Fibroblast of lung (primary cell): ENCODE measurements around the gene GNG5. TPM values are rescaled to one million over a fixed set of nuclear protein-coding genes. Genes with fewer than 3 reads are reported as not detected.

Experiments used
- DNase-seq, 2 donors: peaks; one replicate each; pipeline versions ENCODE4 v3.0.0 to v3.0.0-alpha.2; 2010; ENCODE audit warnings: low read depth in 2 of 2
- H2AFZ ChIP-seq: 2 replicates; pipeline ENCODE4 v1.5.1; 2012; ENCODE audit warnings: low read length, control low read depth, inconsistent platforms
- H3K27ac ChIP-seq: 2 replicates; pipeline ENCODE4 v1.5.1; 2011; ENCODE audit warnings: low read length, control low read depth; ENCODE audit not compliant: insufficient read depth
- H3K27me3 ChIP-seq: 2 replicates; pipeline ENCODE4 v1.5.1; 2011; ENCODE audit warnings: mild to moderate bottlenecking, low read length; ENCODE audit not compliant: control insufficient read depth, insufficient read depth
- H3K36me3 ChIP-seq: 2 replicates; pipeline ENCODE4 v1.5.1; 2011; ENCODE audit warnings: low read length; ENCODE audit not compliant: control insufficient read depth, insufficient read depth
- H3K4me1 ChIP-seq: 2 replicates; pipeline ENCODE4 v1.5.1; 2011; ENCODE audit warnings: low read length; ENCODE audit not compliant: control insufficient read depth, insufficient read depth; ENCODE audit errors: extremely low read depth
- H3K4me2 ChIP-seq: 2 replicates; pipeline ENCODE4 v1.5.1; 2011; ENCODE audit warnings: low read length, control low read depth; ENCODE audit not compliant: insufficient read depth; ENCODE audit errors: extremely low read depth
- H3K4me3 ChIP-seq, 4 experiments: fragments of 200-600 bp in 1 of 4; sonication (generic) in 1 of 4; replicated peaks in 1 of 4; 2 replicates each; pipeline ENCODE4 v1.5.1; 2011 to 2016; ENCODE audit warnings: low read length in 4 of 4, low read depth in 3 of 4, mild to moderate bottlenecking in 3 of 4, control low read depth in 2 of 4, inconsistent platforms in 1 of 4, mixed read lengths in 1 of 4; ENCODE audit not compliant: insufficient read depth in 1 of 4; ENCODE audit errors: control extremely low read depth in 1 of 4
- H3K79me2 ChIP-seq: 2 replicates; pipeline ENCODE4 v1.5.1; 2012; ENCODE audit warnings: mild to moderate bottlenecking, low read length, inconsistent platforms; ENCODE audit not compliant: control insufficient read depth, insufficient read depth
- H3K9ac ChIP-seq: 2 replicates; pipeline ENCODE4 v1.5.1; 2011; ENCODE audit warnings: mild to moderate bottlenecking, low read length, control low read depth; ENCODE audit not compliant: insufficient read depth
- H3K9me3 ChIP-seq: 2 replicates; pipeline ENCODE4 v1.5.1; 2012; ENCODE audit warnings: low read depth, low read length; ENCODE audit not compliant: control insufficient read depth, insufficient read depth
- H4K20me1 ChIP-seq: 2 replicates; pipeline ENCODE4 v1.5.1; 2011; ENCODE audit warnings: low read length; ENCODE audit not compliant: control insufficient read depth, insufficient read depth; ENCODE audit errors: extremely low read depth
- CTCF ChIP-seq, 2 donors: IDR thresholded peaks in 1 of 2; conservative IDR thresholded peaks in 1 of 2; 1 replicate in 1 of 2; 2 replicates in 1 of 2; pipeline ENCODE4 v1.5.1; 2011 to 2012; ENCODE audit warnings: low read length in 2 of 2, control low read depth in 1 of 2, inconsistent platforms in 1 of 2, low read depth in 1 of 2, mild to moderate bottlenecking in 1 of 2
- EZH2 ChIP-seq: IDR thresholded peaks from 2 replicates; pipeline ENCODE4 v1.5.1; 2012; ENCODE audit warnings: low read length, control low read depth, mild to moderate bottlenecking; ENCODE audit errors: missing control alignments
- polyA plus RNA-seq, 2 donors: library from polyadenylated mRNA; depleted of rRNA in 1 of 2; stranded (reverse) in 1 of 2; unstranded in 1 of 2; fragments of >200 nt; gene quantifications; 2 replicates each; pipeline ENCODE4 v1.2.1, GENCODE V29; 2011 to 2012; ENCODE audit warnings: missing spikeins in 1 of 2
- total RNA-seq: library from RNA; depleted of rRNA; stranded (reverse); fragments of >200 nt; gene quantifications from 2 replicates; pipeline ENCODE4 v1.2.1, GENCODE V29; 2014

GNG5 gene
- total and polyA plus RNA-seq, 2 donors (not counting 1 experiment from before 2014, with no cell fraction given): 13.7 to 59.4 TPM

DNA sequence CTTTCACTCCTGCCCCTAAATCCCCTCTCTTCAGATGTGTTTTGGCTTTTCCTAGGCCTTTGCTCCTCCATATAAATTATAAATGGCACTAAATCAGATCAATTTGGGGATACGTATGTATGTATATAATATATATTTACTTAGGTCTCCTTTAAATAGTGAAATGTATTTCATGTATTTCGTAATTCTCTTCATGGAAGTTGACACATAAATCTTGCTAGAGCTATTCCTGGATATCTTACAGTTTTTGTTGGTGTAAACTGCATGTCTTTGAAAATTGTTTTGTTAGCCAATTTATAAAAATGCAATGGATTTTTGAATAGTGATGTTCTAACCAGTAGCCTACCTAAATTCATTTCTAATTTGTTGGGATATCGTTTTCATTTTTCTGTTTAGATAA, 18.3 kb downstream of the GNG5 start:
- Histone ChIP-seq H3K9me3 (no peaks in the 10 kb centered on the region), H3K27me3 (no peaks in the 10 kb centered on the region), H3K9ac (no peak overlapping the region), H3K4me3 (no peak overlapping the region), H3K79me2 (peaks cover 8% of the 10 kb centered on the region), H2AFZ (no peak overlapping the region), H3K4me1 (no peaks in the 10 kb centered on the region), H3K36me3 (peaks cover 4% of the 10 kb centered on the region), H3K4me2 (no peak overlapping the region), H3K27ac (no peak overlapping the region), H4K20me1 (no peaks in the 10 kb centered on the region)
- no peak for DNase-seq
- no peak for TF ChIP-seq CTCF (conservative IDR thresholded peaks at IDR 0.05 in 1 of 2, IDR thresholded peaks at IDR 0.05 in 1 of 2; ENCODE audit: low read depth in 1 of 2, low read length in 2 of 2)
- no peak for TF ChIP-seq EZH2

DNA sequence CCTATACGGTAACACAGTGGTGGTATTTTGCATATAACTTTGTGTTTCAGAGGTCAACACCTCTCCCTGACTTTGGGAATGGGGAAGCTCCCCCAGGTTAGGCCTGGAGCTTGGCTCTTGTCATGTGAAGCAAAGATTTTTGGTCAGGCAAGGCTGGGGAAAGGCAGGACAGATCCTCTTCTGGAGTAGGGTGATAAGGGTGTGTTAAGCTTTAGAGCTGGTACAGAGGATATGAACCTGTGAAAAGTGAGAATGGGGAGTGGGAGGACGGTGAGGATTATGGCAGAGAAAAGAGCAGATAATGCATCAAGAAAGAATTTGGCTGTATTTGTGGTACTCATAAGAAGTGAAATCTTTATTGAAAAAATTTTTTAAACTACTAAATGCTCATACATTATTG, 25.1 kb downstream of the GNG5 start:
- peak overlapping the region; percentile 77 for H3K4me2 ChIP-seq
- no peaks in the 10 kb centered on the region for H3K36me3 ChIP-seq
- H3K27me3 ChIP-seq: no peaks in the 10 kb centered on the region
- H4K20me1 ChIP-seq: no peaks in the 10 kb centered on the region
- no peak overlapping the region for H3K9ac ChIP-seq
- peaks cover 2% of the 10 kb centered on the region for H3K4me1 ChIP-seq
- H3K4me3 ChIP-seq: no peak overlapping the region
- DNase-seq: no peak
- H2AFZ ChIP-seq: no peak overlapping the region
- H3K79me2 ChIP-seq: peaks cover 30% of the 10 kb centered on the region
- H3K27ac ChIP-seq: no peak overlapping the region
- H3K9me3 ChIP-seq: no peaks in the 10 kb centered on the region
- TF ChIP-seq EZH2 (no peak), CTCF (conservative IDR thresholded peaks at IDR 0.05 in 1 of 2, IDR thresholded peaks at IDR 0.05 in 1 of 2; ENCODE audit: low read depth in 1 of 2, low read length in 2 of 2) (no peak)

- Histone ChIP-seq H3K4me2 (peak overlapping the region; percentile 97), H3K4me1 (peaks cover 2% of the 10 kb centered on the region), H3K79me2 (peaks cover 26% of the 10 kb centered on the region), H3K4me3 (peak overlapping the region in 3 of 4 experiments; percentile 84 to 98 (median 93)), H4K20me1 (no peaks in the 10 kb centered on the region), H3K9me3 (no peaks in the 10 kb centered on the region), H3K36me3 (no peaks in the 10 kb centered on the region), H2AFZ (no peak overlapping the region), H3K27ac (no peak overlapping the region), H3K9ac (no peak overlapping the region), H3K27me3 (no peaks in the 10 kb centered on the region)
- DNase-seq: no peak
- no peak for TF ChIP-seq CTCF (conservative IDR thresholded peaks at IDR 0.05 in 1 of 2, IDR thresholded peaks at IDR 0.05 in 1 of 2; ENCODE audit: low read depth in 1 of 2, low read length in 2 of 2)
- no peak for TF ChIP-seq EZH2
These were observed 25.7 kb downstream of the GNG5 start for GRCh38 chr1:84480650-84481049.
